ENCODE data around the gene SCUBE1.

The SCUBE1 gene

DNA sequence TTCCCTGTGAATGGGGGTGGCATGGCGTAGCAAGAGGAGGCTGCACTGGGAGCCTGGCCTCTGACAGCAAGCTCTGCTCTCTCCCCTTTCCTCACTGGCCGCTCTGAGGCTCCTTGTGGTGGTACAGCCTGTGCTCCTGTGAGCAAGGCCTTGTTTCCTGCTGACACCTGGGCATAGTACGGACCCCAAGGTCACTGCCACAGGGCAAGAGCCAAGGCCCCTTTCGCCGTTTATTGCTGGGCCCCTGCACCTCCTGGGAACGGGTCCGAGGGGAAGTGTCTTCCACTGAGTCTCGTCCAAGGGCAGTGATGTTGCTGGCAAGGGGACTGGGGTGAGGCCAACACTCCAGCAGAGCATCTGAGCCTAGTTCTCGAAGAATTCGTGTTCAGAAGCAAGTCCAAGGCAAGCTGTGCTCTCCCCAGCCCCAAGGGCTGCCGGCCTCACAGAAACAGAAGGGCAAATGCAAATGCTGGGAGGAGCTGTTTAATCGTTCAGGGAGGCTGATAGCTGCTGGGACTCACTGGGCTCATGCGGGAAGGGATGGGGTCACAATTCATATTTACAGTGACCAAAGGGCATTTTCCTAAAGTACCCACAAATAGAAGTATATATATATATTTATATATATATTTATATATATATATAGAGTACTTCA is 140.3 kb downstream of the SCUBE1 start:
- DNase-seq: no peak
- no peak overlapping the region for H3K4me3 ChIP-seq (ENCODE audit: low read depth, low read length)
- no peaks in the 10 kb centered on the region for H3K9me3 ChIP-seq
- no peaks in the 10 kb centered on the region for H3K27me3 ChIP-seq
- TF ChIP-seq, protein P1, sequence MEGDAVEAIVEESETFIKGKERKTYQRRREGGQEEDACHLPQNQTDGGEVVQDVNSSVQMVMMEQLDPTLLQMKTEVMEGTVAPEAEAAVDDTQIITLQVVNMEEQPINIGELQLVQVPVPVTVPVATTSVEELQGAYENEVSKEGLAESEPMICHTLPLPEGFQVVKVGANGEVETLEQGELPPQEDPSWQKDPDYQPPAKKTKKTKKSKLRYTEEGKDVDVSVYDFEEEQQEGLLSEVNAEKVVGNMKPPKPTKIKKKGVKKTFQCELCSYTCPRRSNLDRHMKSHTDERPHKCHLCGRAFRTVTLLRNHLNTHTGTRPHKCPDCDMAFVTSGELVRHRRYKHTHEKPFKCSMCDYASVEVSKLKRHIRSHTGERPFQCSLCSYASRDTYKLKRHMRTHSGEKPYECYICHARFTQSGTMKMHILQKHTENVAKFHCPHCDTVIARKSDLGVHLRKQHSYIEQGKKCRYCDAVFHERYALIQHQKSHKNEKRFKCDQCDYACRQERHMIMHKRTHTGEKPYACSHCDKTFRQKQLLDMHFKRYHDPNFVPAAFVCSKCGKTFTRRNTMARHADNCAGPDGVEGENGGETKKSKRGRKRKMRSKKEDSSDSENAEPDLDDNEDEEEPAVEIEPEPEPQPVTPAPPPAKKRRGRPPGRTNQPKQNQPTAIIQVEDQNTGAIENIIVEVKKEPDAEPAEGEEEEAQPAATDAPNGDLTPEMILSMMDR (IDR thresholded peaks at IDR 0.05; ENCODE audit: low read depth, low read length): no peak
- H3K4me1 ChIP-seq: no peaks in the 10 kb centered on the region
- no peaks in the 10 kb centered on the region for H3K36me3 ChIP-seq

DNA sequence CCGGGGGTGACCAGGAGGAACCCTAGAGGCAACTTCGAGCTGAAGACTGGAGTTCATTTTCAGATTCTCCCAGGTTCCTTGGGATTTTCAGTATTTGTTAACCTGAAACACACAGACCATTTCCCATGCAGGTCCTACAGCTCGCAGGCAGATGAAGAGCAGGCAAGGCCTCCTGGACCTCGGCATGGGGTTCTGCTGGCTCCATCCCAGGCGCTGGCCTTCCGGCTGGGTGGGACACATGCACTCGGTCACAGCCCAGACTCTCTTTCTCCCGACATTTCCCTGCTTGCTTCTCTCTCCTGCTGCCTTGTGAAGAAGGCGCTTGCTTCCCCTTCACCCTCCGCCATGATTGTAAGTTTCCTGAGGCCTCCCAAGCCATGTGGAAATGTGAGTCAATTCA is 140.8 kb downstream of the SCUBE1 start:
- H3K27me3 ChIP-seq: no peaks in the 10 kb centered on the region
- TF ChIP-seq, protein P1 (IDR thresholded peaks at IDR 0.05; ENCODE audit: low read depth, low read length): no peak
- no peaks in the 10 kb centered on the region for H3K4me1 ChIP-seq
- H3K36me3 ChIP-seq: no peaks in the 10 kb centered on the region
- no peak for DNase-seq
- H3K4me3 ChIP-seq (ENCODE audit: low read depth, low read length): no peak overlapping the region
- no peaks in the 10 kb centered on the region for H3K9me3 ChIP-seq

DNA sequence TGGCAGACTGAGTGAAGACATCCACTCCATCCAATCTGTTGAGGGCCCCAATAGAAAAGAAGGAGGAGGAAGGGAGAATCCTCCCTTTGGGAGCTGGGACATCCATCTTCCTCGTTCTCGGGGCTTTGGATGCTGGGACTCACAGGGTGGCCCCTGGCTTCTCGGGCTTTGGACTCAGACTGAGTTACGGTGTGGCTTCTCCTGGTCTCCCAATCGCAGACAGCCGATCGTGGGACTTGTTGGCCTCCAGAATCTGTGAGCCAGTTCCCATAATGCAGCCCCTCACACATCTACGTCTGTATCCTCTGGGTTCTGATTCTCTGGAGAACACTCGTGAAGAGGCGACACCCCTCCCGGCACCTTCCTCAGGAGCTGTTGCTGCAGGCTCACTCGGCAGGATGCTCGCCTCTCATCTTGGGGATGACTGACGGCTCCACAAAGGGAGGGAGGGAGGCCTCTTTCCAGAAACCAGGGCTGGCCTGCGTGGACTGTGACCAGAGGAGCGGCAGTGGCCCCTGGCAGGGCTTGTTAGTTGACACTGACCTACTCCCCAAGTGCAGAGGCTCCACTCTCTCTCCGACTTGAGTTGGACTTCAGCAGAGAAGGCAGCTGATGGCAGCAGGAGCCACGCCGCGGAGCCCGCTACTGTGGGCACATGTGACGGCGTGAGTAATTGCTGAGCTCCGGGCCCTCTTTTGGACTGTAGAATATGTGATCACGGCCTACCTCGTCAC is 141.5 kb downstream of the SCUBE1 start:
- TF ChIP-seq, protein P1 (IDR thresholded peaks at IDR 0.05; ENCODE audit: low read depth, low read length): no peak
- Histone ChIP-seq H3K27me3 (no peaks in the 10 kb centered on the region), H3K4me1 (no peaks in the 10 kb centered on the region), H3K9me3 (no peaks in the 10 kb centered on the region), H3K4me3 (ENCODE audit: low read depth, low read length) (no peak overlapping the region), H3K36me3 (no peaks in the 10 kb centered on the region)
- DNase-seq: no peak

DNA sequence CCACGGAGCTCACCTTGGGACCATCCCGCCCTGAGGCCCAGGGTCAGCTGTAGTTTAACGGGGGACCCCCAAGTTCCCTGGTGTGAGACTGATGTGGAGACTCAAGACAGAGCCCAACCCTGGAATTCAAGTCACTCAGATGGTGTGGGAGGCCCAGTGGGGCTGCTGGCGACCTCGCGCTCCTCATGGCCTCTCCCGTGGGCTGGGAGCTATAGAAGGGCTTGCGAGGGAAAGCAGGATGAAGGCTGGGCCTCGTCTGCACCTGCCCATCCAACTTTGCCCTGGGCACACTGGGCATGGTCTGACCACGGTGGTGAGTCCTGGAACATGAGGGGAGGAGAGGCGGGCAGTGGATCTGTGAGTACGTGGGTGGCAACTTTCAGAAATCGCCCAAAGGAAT is 142.6 kb downstream of the SCUBE1 start:
- TF ChIP-seq, protein P1 (IDR thresholded peaks at IDR 0.05; ENCODE audit: low read depth, low read length): no peak
- H3K9me3 ChIP-seq: no peaks in the 10 kb centered on the region; the same call in 1 of the 2 replicates
- no peak overlapping the region for H3K4me3 ChIP-seq (ENCODE audit: low read depth, low read length)
- no peaks in the 10 kb centered on the region for H3K36me3 ChIP-seq
- no peaks in the 10 kb centered on the region for H3K27me3 ChIP-seq
- no peaks in the 10 kb centered on the region for H3K4me1 ChIP-seq
- no peak for DNase-seq

DNA sequence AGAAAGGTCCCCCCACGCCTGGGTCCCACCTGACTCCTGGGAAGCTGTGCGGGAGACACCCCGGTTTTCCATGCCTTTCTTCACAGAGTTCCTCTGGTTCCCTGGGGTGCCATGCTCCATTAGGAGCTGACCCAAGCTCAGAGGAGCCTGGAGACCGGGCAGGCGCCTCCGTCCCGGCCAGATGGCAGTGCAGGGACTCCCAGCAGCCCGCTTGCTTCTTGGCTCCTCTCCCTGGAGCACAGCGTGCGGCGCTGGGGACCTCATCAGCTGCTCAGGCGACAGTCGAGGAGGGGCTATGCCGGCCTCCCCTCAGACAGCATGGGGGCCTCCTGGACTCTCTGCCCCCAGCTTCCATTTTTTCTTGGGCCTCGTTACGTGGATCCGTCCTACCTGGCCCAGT is 143.1 kb downstream of the SCUBE1 start:
- no peak overlapping the region for H3K4me3 ChIP-seq (ENCODE audit: low read depth, low read length)
- TF ChIP-seq, protein P1 (IDR thresholded peaks at IDR 0.05; ENCODE audit: low read depth, low read length): no peak
- DNase-seq: no peak
- H3K36me3 ChIP-seq: no peaks in the 10 kb centered on the region
- no peaks in the 10 kb centered on the region for H3K4me1 ChIP-seq
- H3K27me3 ChIP-seq: no peaks in the 10 kb centered on the region
- no peaks in the 10 kb centered on the region; the same call in 1 of the 2 replicates for H3K9me3 ChIP-seq

DNA sequence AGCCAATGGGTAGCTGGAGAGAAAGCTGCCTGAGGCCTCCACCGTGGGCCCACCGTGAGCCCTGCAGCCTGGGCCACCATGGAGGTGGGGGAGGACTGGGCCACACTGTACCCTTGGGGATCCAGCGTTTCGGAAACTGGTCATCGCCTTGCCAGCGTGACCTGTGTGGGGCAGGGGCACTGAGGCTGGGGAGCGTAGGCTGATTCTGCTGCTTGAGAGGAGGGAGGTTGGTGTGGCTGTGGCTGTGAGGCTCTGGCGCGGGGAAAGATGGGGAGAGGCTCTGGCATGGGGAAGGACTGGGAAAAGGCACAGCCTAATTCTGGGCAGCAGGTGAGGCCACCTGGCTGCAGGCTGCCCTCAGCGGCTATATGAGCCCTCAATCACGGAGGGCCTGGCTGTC is 143.6 kb downstream of the SCUBE1 start:
- no peak overlapping the region for H3K4me3 ChIP-seq (ENCODE audit: low read depth, low read length)
- DNase-seq: no peak
- H3K4me1 ChIP-seq: no peaks in the 10 kb centered on the region
- no peaks in the 10 kb centered on the region; the same call in 1 of the 2 replicates for H3K9me3 ChIP-seq
- no peaks in the 10 kb centered on the region for H3K36me3 ChIP-seq
- TF ChIP-seq, protein P1 (IDR thresholded peaks at IDR 0.05; ENCODE audit: low read depth, low read length): no peak
- no peaks in the 10 kb centered on the region for H3K27me3 ChIP-seq

All from BE2C (cell line).